Peyer's patch (tissue), 4 donors: ENCODE data around the gene HGD.

Source experiments
- CTCF ChIP-seq, 6 experiments: fragments of 450-650 bp in 4 of 6; fragments of 200-600 bp in 2 of 6; sonication (generic) in 1 of 6; IDR thresholded peaks; one replicate each; pipeline ENCODE4 v1.5.1; 2017 to 2019; ENCODE audit warnings: antibody characterized with exemption in 6 of 6, mild to moderate bottlenecking in 3 of 6, moderate library complexity in 1 of 6
- POLR2A ChIP-seq, 2 donors: fragments of 450-650 bp; IDR thresholded peaks; one replicate each; pipeline ENCODE4 v1.5.1; 2017; ENCODE audit warnings: antibody characterized with exemption in 2 of 2, mild to moderate bottlenecking in 2 of 2, moderate library complexity in 2 of 2

DNA sequence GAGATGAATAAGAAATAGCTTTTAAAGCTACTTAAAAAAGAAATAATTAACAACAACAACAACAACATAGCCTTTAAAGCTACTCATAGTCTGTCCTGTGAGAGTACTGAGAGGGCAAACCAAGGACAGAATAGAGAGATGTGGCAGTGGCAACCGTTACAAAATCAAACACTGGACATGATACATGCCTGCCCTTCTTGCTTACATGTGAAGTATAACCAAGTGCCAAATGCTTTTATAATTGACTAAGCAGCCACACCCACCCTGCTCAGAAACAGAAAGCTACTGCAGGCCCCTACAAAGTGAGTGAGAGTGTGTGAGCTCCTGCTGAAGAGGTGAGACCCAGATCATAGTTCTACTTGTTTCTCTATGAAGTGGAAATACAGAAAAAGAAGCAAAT, 47.5 kb downstream of the HGD start:
- TF ChIP-seq CTCF (IDR thresholded peaks at IDR 0.05) (no peak), POLR2A (IDR thresholded peaks at IDR 0.05) (no peak)
